ENCODE results near the gene CLCN6.

CLCN6 gene

GRCh38 chr1:11847667-11848372, 41.8 kb downstream of the CLCN6 start, which contains the start of gene NPPA:
NPPA (minus strand) TSS chr1:11847783; CDS start chr1:11847684, 99 bp downstream.
- no peak for DNase-seq

- DNase-seq: no peak
Measured at GRCh38 chr1:11848373-11848700, 42.3 kb downstream of the CLCN6 start.

- DNase-seq: peak in 2 of 51 donors; percentile 19 to 36
Measured at GRCh38 chr1:11850156-11850555, 44.2 kb downstream of the CLCN6 start.

- DNase-seq: no peak
Measured at GRCh38 chr1:11851180-11851579, 45.2 kb downstream of the CLCN6 start.

- DNase-seq: no peak
Measured at GRCh38 chr1:11854519-11854918, 48.5 kb downstream of the CLCN6 start.

GRCh38 chr1:11855430-11855829, 49.4 kb downstream of the CLCN6 start:
- DNase-seq: no peak

- DNase-seq: no peak
Measured at GRCh38 chr1:11856698-11857097, 50.7 kb downstream of the CLCN6 start.

- DNase-seq: no peak
Measured at GRCh38 chr1:11857164-11857851, 51.3 kb downstream of the CLCN6 start.

GRCh38 chr1:11858158-11858557, 52.2 kb downstream of the CLCN6 start:
- DNase-seq: no peak

GRCh38 chr1:11858613-11858967, 52.6 kb downstream of the CLCN6 start, which contains the start of gene NPPB:
NPPB (minus strand) TSS chr1:11858945; CDS start chr1:11858833, 112 bp downstream.
- DNase-seq: no peak

GRCh38 chr1:11858968-11859871, 53.2 kb downstream of the CLCN6 start:
- peak in 7 of 51 donors; percentile 4 to 26 (median 16) for DNase-seq

- no peak for DNase-seq
Measured at GRCh38 chr1:11860083-11860482, 54.1 kb downstream of the CLCN6 start.

- DNase-seq: peak in 1 of 51 donors; percentile 56
Measured at GRCh38 chr1:11860587-11860986, 54.6 kb downstream of the CLCN6 start.

- DNase-seq: no peak
Measured at GRCh38 chr1:11862890-11863289, 56.9 kb downstream of the CLCN6 start.

- DNase-seq: no peak
Measured at GRCh38 chr1:11868331-11868980, 62.5 kb downstream of the CLCN6 start.

- DNase-seq: no peak
Measured at GRCh38 chr1:11869104-11869503, 63.1 kb downstream of the CLCN6 start.

- DNase-seq: no peak
Measured at GRCh38 chr1:11869650-11870207, 63.7 kb downstream of the CLCN6 start.

GRCh38 chr1:11872545-11872944, 66.6 kb downstream of the CLCN6 start:
- no peak for DNase-seq

- DNase-seq: no peak
Measured at GRCh38 chr1:11873395-11874257, 67.6 kb downstream of the CLCN6 start.

GRCh38 chr1:11874258-11874562, 68.2 kb downstream of the CLCN6 start:
- DNase-seq: no peak
